IMR-90 (cell line): ENCODE results near the gene MSI2. TPM values are rescaled to one million over a fixed set of nuclear protein-coding genes. Genes with fewer than 3 reads are reported as not detected.
A peak's percentile ranks its signal among the peaks of the same experiment; 100 is the strongest.

Source experiments
- ATAC-seq: fragments of 200-7000 bp; cut with Tn5 transposase; 2 replicates; pipeline ENCODE4 v1.9.1; 2020; ENCODE audit warnings: low read depth, mild to moderate bottlenecking, moderate library complexity
- BruUV-seq: library from RNA; stranded (reverse); fragments of 400-500 nt; replicated peaks from 2 replicates; lab custom pipeline; 2021; lab: Mats Ljungman, UMichigan
- CTCF ChIA-PET: fragments of 300-600 bp; formaldehyde crosslinking; extraction: SDS; loops from one replicate; lab custom pipeline; 2021; ENCODE audit warnings: antibody characterized with exemption; lab: Yijun Ruan, JAX
- POLR2A ChIA-PET: fragments of 300-600 bp; sonication (Branson Sonifier 250); formaldehyde crosslinking; loops from one replicate; lab custom pipeline; 2022; ENCODE audit warnings: antibody characterized with exemption; ENCODE audit not compliant: unreplicated experiment; lab: Charles Lee
- DNase-seq: peaks from one replicate; pipeline ENCODE4 v3.0.0; 2013
- H2AFZ ChIP-seq: replicated peaks from 2 replicates; pipeline ENCODE3; 2013; ENCODE audit warnings: low read length, mild to moderate bottlenecking; ENCODE audit not compliant: poor library complexity
- H2AK5ac ChIP-seq: 2 replicates; pipeline ENCODE4 v1.6.1; 2013; ENCODE audit warnings: low read depth, low read length, inconsistent platforms
- H2AK9ac ChIP-seq: replicated peaks from 2 replicates; pipeline ENCODE3; 2013; ENCODE audit warnings: mild to moderate bottlenecking, low read depth, low read length, moderate library complexity; ENCODE audit not compliant: poor library complexity
- H2BK120ac ChIP-seq: 2 replicates; pipeline ENCODE4 v1.6.1; 2013; ENCODE audit warnings: low read depth, low read length, inconsistent platforms
- H2BK15ac ChIP-seq: 3 replicates; pipeline ENCODE4 v1.6.1; 2013; ENCODE audit warnings: low read depth, low read length, inconsistent platforms
- H2BK20ac ChIP-seq: 2 replicates; pipeline ENCODE4 v1.6.1; 2013; ENCODE audit warnings: low read depth, mild to moderate bottlenecking, inconsistent platforms, low read length, moderate library complexity
- H2BK5ac ChIP-seq: 2 replicates; pipeline ENCODE4 v1.6.1; 2013; ENCODE audit warnings: mild to moderate bottlenecking, low read depth, low read length, inconsistent platforms; ENCODE audit not compliant: poor library complexity, severe bottlenecking
- H3K14ac ChIP-seq: replicated peaks from 2 replicates; pipeline ENCODE4 v1.6.1; 2013; ENCODE audit warnings: low read depth, low read length, inconsistent platforms
- H3K18ac ChIP-seq: 2 replicates; pipeline ENCODE4 v1.6.1; 2013; ENCODE audit warnings: low read depth, low read length, control low read depth
- H3K23ac ChIP-seq: 2 replicates; pipeline ENCODE4 v1.6.1; 2013; ENCODE audit warnings: low read depth, low read length, inconsistent platforms
- H3K27ac ChIP-seq: 2 replicates; pipeline ENCODE4 v1.5.1; 2013; ENCODE audit warnings: mild to moderate bottlenecking, control low read depth, low read length; ENCODE audit not compliant: insufficient read depth
- H3K27me3 ChIP-seq: 2 replicates; pipeline ENCODE4 v1.6.1; 2013; ENCODE audit warnings: low read length; ENCODE audit not compliant: control insufficient read depth, insufficient read depth
- H3K36me3 ChIP-seq: 2 replicates; pipeline ENCODE4 v1.6.1; 2013; ENCODE audit warnings: low read length, mixed read lengths; ENCODE audit not compliant: control insufficient read depth, insufficient read depth
- H3K4ac ChIP-seq: 2 replicates; pipeline ENCODE4 v1.6.1; 2013; ENCODE audit warnings: low read depth, low read length, inconsistent platforms
- H3K4me1 ChIP-seq: 2 replicates; pipeline ENCODE4 v1.6.1; 2013; ENCODE audit warnings: low read length, mixed read lengths; ENCODE audit not compliant: control insufficient read depth, insufficient read depth
- H3K4me2 ChIP-seq: 2 replicates; pipeline ENCODE4 v1.6.1; 2013; ENCODE audit warnings: low read depth, mild to moderate bottlenecking, control low read depth, low read length, moderate library complexity
- H3K4me3 ChIP-seq: 2 replicates; pipeline ENCODE4 v1.5.1; 2013; ENCODE audit warnings: low read depth, mild to moderate bottlenecking, control low read depth, low read length, moderate library complexity; ENCODE audit not compliant: insufficient read depth
- H3K56ac ChIP-seq: 2 replicates; pipeline ENCODE4 v1.6.1; 2013; ENCODE audit warnings: low read length, inconsistent platforms; ENCODE audit not compliant: insufficient read depth; ENCODE audit errors: extremely low read depth
- H3K79me1 ChIP-seq, 2 experiments: 2 replicates each; pipeline ENCODE4 v1.6.1; 2013; ENCODE audit warnings: low read length in 2 of 2, inconsistent platforms in 1 of 2, low read depth in 1 of 2
- H3K9ac ChIP-seq: 2 replicates; pipeline ENCODE4 v1.6.1; 2013; ENCODE audit warnings: low read depth, low read length, control low read depth
- H3K9me1 ChIP-seq: 2 replicates; pipeline ENCODE4 v1.6.1; 2013; ENCODE audit warnings: low read length, inconsistent platforms; ENCODE audit not compliant: insufficient read depth
- H3K9me3 ChIP-seq: 2 replicates; pipeline ENCODE4 v1.6.1; 2013; ENCODE audit warnings: low read length; ENCODE audit not compliant: control insufficient read depth, insufficient read depth
- H4K20me1 ChIP-seq: 2 replicates; pipeline ENCODE4 v1.6.1; 2013; ENCODE audit warnings: low read length, inconsistent platforms; ENCODE audit not compliant: insufficient read depth
- H4K5ac ChIP-seq: 2 replicates; pipeline ENCODE4 v1.6.1; 2013; ENCODE audit warnings: mild to moderate bottlenecking, low read depth, low read length, control low read depth
- H4K8ac ChIP-seq, 2 experiments: 2 replicates each; pipeline ENCODE4 v1.6.1; 2013; ENCODE audit warnings: low read depth in 2 of 2, low read length in 2 of 2, control low read depth in 1 of 2, inconsistent platforms in 1 of 2
- H4K91ac ChIP-seq: 2 replicates; pipeline ENCODE4 v1.6.1; 2013; ENCODE audit warnings: low read depth, low read length, inconsistent platforms; ENCODE audit not compliant: insufficient read depth
- BHLHE40 ChIP-seq: fragments of 150-350 bp; IDR thresholded peaks from 2 replicates; pipeline ENCODE4 v1.6.1; 2016; ENCODE audit warnings: mild to moderate bottlenecking, low read depth, low read length
- CEBPB ChIP-seq: IDR thresholded peaks from 2 replicates; pipeline ENCODE4 v1.6.1; 2012; ENCODE audit warnings: low read depth, low read length, improper control_type of control experiment
- CHD1 ChIP-seq: IDR thresholded peaks from 2 replicates; pipeline ENCODE4 v1.6.1; 2012; ENCODE audit warnings: low read depth, low read length, improper control_type of control experiment
- MAFK ChIP-seq: IDR thresholded peaks from 2 replicates; pipeline ENCODE4 v1.6.1; 2012; ENCODE audit warnings: low read depth, low read length, improper control_type of control experiment
- MAZ ChIP-seq: IDR thresholded peaks from 2 replicates; pipeline ENCODE4 v1.6.1; 2012; ENCODE audit warnings: low read depth, mild to moderate bottlenecking, low read length, improper control_type of control experiment, moderate library complexity, borderline replicate concordance
- MXI1 ChIP-seq: IDR thresholded peaks from 2 replicates; pipeline ENCODE4 v1.6.1; 2012; ENCODE audit warnings: low read depth, mild to moderate bottlenecking, low read length, moderate library complexity, borderline replicate concordance
- NFE2L2 ChIP-seq: fragments of 150-350 bp; IDR thresholded peaks from 2 replicates; pipeline ENCODE4 v1.6.1; 2016; ENCODE audit warnings: low read depth, mild to moderate bottlenecking, low read length
- POLR2A ChIP-seq: IDR thresholded peaks from 2 replicates; pipeline ENCODE4 v1.6.1; 2012; ENCODE audit warnings: mild to moderate bottlenecking, low read depth, low read length
- RCOR1 ChIP-seq: IDR thresholded peaks from 2 replicates; pipeline ENCODE4 v1.6.1; 2012; ENCODE audit warnings: mild to moderate bottlenecking, low read length, improper control_type of control experiment; ENCODE audit not compliant: insufficient replicate concordance
- RFX5 ChIP-seq: IDR thresholded peaks from 2 replicates; pipeline ENCODE4 v1.8.0; 2012; ENCODE audit warnings: low read depth, mild to moderate bottlenecking, low read length, moderate library complexity
- SMC3 ChIP-seq: fragments of 150-350 bp; IDR thresholded peaks from 2 replicates; pipeline ENCODE4 v1.6.1; 2016; ENCODE audit warnings: low read depth, mild to moderate bottlenecking, antibody characterized with exemption, low read length, moderate library complexity
- USF2 ChIP-seq: fragments of 150-350 bp; IDR thresholded peaks from 2 replicates; pipeline ENCODE4 v1.6.1; 2017; ENCODE audit warnings: mild to moderate bottlenecking, antibody characterized with exemption, low read length, low read depth
- WGBS, 2 experiments: methylation state at CpG; one replicate each; pipeline versions ENCODE4 v1.1.5 to v1.1.7; 2013; ENCODE audit warnings: missing lambda C conversion rate in 2 of 2; ENCODE audit not compliant: insufficient read length in 1 of 2; ENCODE audit errors: extremely low coverage in 2 of 2; 5-methylcytosine and 5-hydroxymethylcytosine counted together
- dilution Hi-C: fragments of 300-500 bp; cut with HindIII; formaldehyde crosslinking; loops from one replicate; pipeline ENCODE4 v1.14.3; 2018; ENCODE audit warnings: low sequenced_read_pairs; ENCODE audit not compliant: unreplicated experiment
- in situ Hi-C: fragments of 300-500 bp; cut with MboI; formaldehyde crosslinking; loops from 3 replicates; pipeline ENCODE4 v1.14.3; 2019; ENCODE audit warnings: low sequenced_read_pairs, inconsistent platforms, mixed read lengths
- intact Hi-C: fragments of 100-400 bp; cut with micrococcal nuclease; formaldehyde crosslinking; loops from 2 replicates; pipeline ENCODE4 v1.10.0; 2022
- polyA plus RNA-seq, 3 experiments: library from polyadenylated mRNA; depleted of rRNA; stranded (reverse); fragments of >200 nt; gene quantifications; 2 replicates each; pipeline ENCODE4 v1.2.3, GENCODE V29; 2012; ENCODE audit warnings: low replicate concordance in 1 of 3
- total RNA-seq: library from RNA; depleted of rRNA; stranded (reverse); fragments of >200 nt; gene quantifications from 2 replicates; pipeline ENCODE4 v1.2.3, GENCODE V29; 2012
- TF ChIP-seq, protein P1 (sequence below): conservative IDR thresholded peaks from 2 replicates; pipeline ENCODE4 v1.5.1; 2012; ENCODE audit warnings: mild to moderate bottlenecking, low read depth, low read length, improper control_type of control experiment

MSI2 gene
- total and polyA plus RNA-seq, 2 of the 4 experiments (the other 2 are of a cell fraction), result 13.0 to 16.0 TPM

GRCh38 chr17:57395721-57396321 is 139.5 kb downstream of the MSI2 start:
- peak overlapping the region; percentile 32; the same call in 1 of the 2 replicates for H3K18ac ChIP-seq
- H3K4me3 ChIP-seq, result no peak overlapping the region
- H2AFZ ChIP-seq, result no peak overlapping the region
- ChIA-PET POLR2A (no interaction called here), CTCF (no interaction called here)
- H3K27ac ChIP-seq, result no peak overlapping the region
- H3K9me3 ChIP-seq, result no peaks in the 10 kb centered on the region; the same call in 1 of the 2 replicates
- H4K91ac ChIP-seq, result no peak overlapping the region; the same call in 1 of the 2 replicates
- H3K14ac ChIP-seq, result no peak overlapping the region
- no peak overlapping the region for H3K4ac ChIP-seq
- peaks cover 2% of the 10 kb centered on the region; the same call in 1 of the 2 replicates for H3K4me1 ChIP-seq
- no peak overlapping the region for H3K9ac ChIP-seq
- no TSS peak for BruUV-seq
- DNase-seq (no peak), ATAC-seq (peak; percentile 53; the same call in 1 of the 2 replicates)
- H3K9me1 ChIP-seq, result peaks cover 5% of the 10 kb centered on the region; the same call in 1 of the 2 replicates
- H2BK15ac ChIP-seq, result no peak overlapping the region
- dilution Hi-C loops (no loop called here), in situ Hi-C loops (no loop called here), intact Hi-C loops (no loop called here)
- H2BK120ac ChIP-seq, result no peak overlapping the region
- TF ChIP-seq USF2 (no peak), MAFK (no peak), POLR2A (no peak), RFX5 (no peak), SMC3 (no peak), MAZ (no peak), NFE2L2 (no peak), RCOR1 (no peak), MXI1 (no peak), CEBPB (no peak), BHLHE40 (no peak), CHD1 (no peak)
- TF ChIP-seq, protein P1, sequence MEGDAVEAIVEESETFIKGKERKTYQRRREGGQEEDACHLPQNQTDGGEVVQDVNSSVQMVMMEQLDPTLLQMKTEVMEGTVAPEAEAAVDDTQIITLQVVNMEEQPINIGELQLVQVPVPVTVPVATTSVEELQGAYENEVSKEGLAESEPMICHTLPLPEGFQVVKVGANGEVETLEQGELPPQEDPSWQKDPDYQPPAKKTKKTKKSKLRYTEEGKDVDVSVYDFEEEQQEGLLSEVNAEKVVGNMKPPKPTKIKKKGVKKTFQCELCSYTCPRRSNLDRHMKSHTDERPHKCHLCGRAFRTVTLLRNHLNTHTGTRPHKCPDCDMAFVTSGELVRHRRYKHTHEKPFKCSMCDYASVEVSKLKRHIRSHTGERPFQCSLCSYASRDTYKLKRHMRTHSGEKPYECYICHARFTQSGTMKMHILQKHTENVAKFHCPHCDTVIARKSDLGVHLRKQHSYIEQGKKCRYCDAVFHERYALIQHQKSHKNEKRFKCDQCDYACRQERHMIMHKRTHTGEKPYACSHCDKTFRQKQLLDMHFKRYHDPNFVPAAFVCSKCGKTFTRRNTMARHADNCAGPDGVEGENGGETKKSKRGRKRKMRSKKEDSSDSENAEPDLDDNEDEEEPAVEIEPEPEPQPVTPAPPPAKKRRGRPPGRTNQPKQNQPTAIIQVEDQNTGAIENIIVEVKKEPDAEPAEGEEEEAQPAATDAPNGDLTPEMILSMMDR, result no peak
- peaks cover 0 to 10% of the 10 kb centered on the region in 2 experiments; a peak in 2 of 4 replicates for H3K79me1 ChIP-seq
- H2BK5ac ChIP-seq, result no peak overlapping the region
- no peak overlapping the region for H3K56ac ChIP-seq
- H2BK20ac ChIP-seq, result no peak overlapping the region
- no peak overlapping the region; the same call in 1 of the 2 replicates for H3K23ac ChIP-seq
- WGBS, 2 experiments, result no CpG with 5 or more reads among the region's 2 CpGs
- H4K20me1 ChIP-seq, result no peaks in the 10 kb centered on the region
- no peak overlapping the region for H4K5ac ChIP-seq
- no peak overlapping the region for H2AK9ac ChIP-seq
- no peaks in the 10 kb centered on the region for H3K27me3 ChIP-seq
- H4K8ac ChIP-seq, result no peak overlapping the region
- no peak overlapping the region for H2AK5ac ChIP-seq
- H3K36me3 ChIP-seq, result no peaks in the 10 kb centered on the region
- H3K4me2 ChIP-seq, result no peak overlapping the region
